Anterior cingulate cortex (tissue), 58 donors: ENCODE data around the gene TBXAS1.

Experiments used
- DNase-seq, 58 donors: peaks; one replicate each; lab custom pipeline; 2025; lab: John Stamatoyannopoulos, UW

Gene TBXAS1

DNA sequence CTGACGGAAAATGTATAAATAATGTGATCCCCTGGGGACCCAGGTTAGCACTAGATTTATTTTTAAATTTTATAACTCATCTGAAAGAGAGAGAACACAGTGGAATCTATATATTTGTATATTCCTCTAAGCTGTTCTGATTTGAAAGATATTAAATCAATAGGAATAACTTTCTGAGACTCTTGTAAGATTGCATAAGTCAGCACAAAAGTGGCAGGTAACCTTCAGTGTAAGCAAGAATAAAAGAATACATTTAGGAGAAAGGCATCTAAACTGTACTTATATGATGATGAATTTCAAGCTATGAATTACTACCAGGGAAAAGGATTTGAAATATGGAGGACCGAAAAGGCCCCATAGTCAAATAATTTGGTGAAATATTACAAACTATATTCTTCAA, 112.8 kb downstream of the TBXAS1 start:
- DNase-seq: no peak

- no peak for DNase-seq
These were observed 113.6 kb downstream of the TBXAS1 start for GRCh38 chr7:139942636-139943035.

- DNase-seq: peak in 1 of 58 donors; percentile 12
These were observed 114.3 kb downstream of the TBXAS1 start for GRCh38 chr7:139943401-139943800.

DNA sequence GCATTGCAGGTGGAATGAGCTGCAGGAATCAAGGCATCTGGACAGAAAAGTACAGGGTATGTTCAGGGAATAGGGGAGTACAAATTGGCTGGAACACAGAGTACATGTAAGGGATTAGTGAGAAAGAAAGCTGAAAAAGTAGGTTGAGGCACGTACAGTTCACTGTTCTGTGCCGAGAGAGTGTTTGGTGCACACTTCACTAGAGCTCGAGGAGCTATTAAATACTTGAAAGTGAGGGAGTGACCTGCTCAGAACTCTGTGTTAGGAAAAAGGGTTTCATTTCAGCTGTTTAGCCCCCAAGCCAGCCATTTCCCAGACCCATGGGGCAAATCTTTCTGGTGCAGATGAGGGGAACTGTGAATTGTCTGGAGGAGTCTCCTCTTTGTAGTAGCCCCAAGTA, 115.2 kb downstream of the TBXAS1 start:
- no peak for DNase-seq

GRCh38 chr7:139946533-139946932, 117.5 kb downstream of the TBXAS1 start:
- no peak for DNase-seq

DNA sequence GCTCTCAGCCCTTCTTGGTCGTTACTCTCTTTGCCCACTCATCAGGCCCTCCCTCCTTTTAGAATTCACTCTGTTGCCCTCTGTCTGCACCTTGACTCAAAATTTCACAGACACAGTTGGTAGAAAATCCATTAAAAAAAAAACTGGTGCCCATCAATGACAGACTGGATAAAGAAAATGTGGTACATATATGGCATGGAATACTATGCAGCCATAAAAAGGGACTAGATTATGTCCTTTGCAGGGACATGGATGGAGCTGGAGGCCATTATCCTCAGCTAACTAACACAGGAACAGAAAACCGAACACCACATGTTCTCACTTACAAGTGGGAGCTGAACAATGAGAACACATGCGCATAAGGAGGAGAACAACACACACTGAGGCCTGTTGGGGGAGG, 118.0 kb downstream of the TBXAS1 start:
- DNase-seq: no peak

- no peak for DNase-seq
These were observed 119.1 kb downstream of the TBXAS1 start for GRCh38 chr7:139948167-139948566.

GRCh38 chr7:139948587-139949335, 119.7 kb downstream of the TBXAS1 start:
- no peak for DNase-seq

GRCh38 chr7:139949629-139950028, 120.6 kb downstream of the TBXAS1 start:
- DNase-seq: no peak

DNA sequence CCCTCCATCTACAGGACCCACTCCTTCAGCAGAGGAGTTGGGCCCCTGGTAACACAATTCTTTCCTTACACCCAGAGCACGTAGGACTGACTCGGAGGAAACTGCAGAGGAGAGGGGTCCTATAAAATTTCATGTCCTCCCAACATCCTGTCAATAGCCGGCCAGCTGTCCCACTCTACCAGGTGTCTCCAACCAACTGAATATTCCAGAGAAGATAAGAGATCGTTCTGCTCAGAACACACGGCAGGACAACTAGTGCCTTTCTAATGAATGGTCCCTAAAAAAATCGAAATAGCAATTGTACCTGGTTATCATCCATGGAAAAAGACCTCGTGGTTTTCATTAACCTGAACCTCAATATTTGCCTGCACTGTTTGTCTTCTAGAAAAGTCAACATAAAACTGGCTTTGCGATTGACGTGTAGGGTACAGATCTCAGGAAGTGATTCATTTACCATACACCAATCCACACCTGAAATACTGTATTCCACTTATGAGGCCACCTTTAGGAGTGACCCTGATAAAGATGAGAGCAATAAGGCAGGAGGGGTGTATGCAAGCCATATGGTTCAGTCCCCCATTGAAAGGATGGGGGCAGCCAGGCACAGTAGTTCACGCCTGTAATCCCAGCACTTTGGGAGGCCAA, 121.9 kb downstream of the TBXAS1 start:
- DNase-seq: no peak

- DNase-seq: no peak
These were observed 124.2 kb downstream of the TBXAS1 start for GRCh38 chr7:139953229-139953628.

GRCh38 chr7:139955109-139955820, 126.2 kb downstream of the TBXAS1 start:
- no peak for DNase-seq

- no peak for DNase-seq
These were observed 129.7 kb downstream of the TBXAS1 start for GRCh38 chr7:139958599-139959284.

DNA sequence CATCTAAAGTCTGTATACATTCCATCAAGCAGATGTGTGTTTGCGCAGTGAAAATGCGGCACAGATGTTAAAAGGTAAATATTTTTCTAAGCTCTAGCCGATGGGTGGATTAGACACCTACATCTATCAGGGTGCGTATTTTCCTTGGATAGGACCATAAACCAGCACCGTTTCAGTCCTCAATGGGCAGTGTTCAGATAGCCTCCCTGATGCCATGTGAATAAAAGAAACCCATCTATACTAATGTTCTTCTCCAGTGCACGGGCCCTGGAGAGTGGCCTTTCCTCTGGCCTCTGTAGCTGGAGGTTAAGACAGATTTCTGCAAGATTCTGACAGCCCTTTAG, 130.2 kb downstream of the TBXAS1 start:
- no peak for DNase-seq

GRCh38 chr7:139959718-139960117, 130.7 kb downstream of the TBXAS1 start:
- no peak for DNase-seq

DNA sequence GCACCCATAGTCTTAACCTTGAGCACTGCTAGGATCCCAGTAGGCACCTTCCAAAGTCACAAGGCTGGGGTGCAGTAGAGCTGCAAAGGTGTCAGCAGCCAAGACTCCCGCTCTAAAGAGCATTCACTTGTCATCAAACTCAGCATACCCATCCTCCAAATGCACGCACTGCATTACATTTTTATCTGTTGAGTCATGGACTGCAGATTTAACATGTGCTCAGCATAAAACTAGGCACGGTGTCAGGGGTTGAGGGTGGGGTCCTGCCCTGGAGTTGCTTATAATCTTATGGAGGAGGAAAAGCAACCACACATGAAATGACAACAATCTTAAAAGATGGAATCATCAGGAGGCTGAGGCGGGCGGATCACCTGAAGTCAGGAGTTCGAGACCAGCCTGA, 131.1 kb downstream of the TBXAS1 start:
- DNase-seq: no peak

DNA sequence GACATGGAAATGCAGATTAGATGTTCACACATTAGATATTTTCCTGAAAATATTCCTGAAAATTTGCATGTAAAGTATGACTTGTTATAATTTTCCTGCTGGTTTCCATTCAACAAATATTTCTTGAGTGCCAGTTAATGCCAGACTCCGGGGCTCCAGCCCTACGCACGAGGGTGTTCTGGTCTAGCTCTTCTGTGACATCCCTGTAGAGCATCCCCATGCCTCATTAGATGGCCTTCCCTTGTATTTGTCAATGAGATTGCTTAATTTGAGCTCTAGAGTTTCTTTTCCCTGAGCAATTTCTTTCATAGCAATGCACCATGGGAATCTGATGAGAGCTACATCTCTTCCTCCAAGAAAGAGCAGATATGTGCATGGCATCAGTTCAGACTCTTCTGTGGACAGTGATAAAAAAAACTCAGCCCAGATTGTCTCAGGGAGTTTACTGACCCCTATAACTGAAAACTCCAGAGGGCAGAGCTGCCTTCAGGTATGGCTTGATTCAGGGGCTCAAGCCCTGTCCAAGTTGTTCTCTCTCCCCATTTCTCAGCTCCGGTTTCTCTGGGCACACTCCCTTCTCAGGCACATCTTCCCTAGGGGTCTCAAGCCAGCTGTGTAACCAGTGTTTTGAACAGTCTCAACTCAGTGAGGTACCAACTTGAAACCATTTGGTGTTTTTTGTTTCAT, 137.0 kb downstream of the TBXAS1 start:
- DNase-seq: no peak

GRCh38 chr7:139966949-139967348, 137.9 kb downstream of the TBXAS1 start:
- DNase-seq: no peak

DNA sequence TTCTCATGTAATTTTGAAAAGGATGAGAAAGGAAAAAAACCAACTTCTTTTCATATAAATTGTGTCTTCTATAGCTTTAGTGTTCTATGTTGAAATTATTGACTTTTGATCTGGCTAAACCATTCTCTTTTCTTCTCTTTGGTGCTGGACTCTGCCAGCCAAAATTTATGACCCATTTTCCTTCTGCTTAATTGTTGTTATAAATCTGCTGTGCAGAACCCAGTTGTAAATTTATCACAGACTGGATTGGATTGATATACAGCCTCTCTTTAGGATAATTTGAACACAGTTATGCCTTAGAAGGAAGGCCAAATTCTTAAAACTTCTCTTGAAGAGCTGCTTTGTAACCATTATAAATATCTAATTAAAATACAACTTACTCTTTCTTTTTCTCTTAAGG, 139.9 kb downstream of the TBXAS1 start:
- DNase-seq: no peak

DNA sequence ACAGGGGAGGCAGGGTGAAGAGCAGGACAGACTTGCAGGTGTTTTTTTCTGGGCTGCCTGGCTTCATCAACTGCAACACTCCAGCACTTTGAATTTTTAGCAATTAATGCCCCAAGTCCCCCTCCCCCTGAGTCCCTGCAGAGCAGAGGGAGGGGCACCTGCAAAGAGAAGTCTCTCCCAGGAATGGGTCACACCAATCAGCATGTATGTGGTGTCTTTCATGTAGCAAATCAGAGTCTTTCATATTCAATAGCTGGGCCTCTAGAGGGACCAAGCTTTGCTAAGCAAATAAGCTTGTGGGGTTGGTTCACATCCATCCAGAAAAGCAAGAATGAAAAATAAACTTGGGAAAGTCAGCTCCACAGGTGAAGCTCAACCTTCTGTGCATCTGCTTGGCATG, 143.0 kb downstream of the TBXAS1 start:
- no peak for DNase-seq
